A172 (cell line): ENCODE data around the gene ADAM8. TPM values are rescaled to one million over a fixed set of nuclear protein-coding genes. Genes with fewer than 3 reads are reported as not detected.
"Not testable (repeated sequence)": the region's sequence is repeated elsewhere in the genome, so short reads cannot be mapped to it uniquely, and the experiment has no call there.

Experiments
- DNase-seq: peaks from one replicate; pipeline ENCODE4 v3.0.0-alpha.2; 2015; ENCODE audit warnings: low spot score
- total RNA-seq: library from RNA; depleted of rRNA; stranded (reverse); fragments of >200 nt; shearing (Covaris generic); gene quantifications from 2 replicates; pipeline ENCODE4 v1.2.3, GENCODE V29; 2014

ADAM8 gene
- total RNA-seq, 1 experiment from 2014 or later, result 0.31 TPM

- no peak for DNase-seq
Measured at GRCh38 chr10:133231244-133231945, 45.3 kb downstream of the ADAM8 start.

GRCh38 chr10:133230387-133231195 is 46.1 kb downstream of the ADAM8 start:
- no peak for DNase-seq

GRCh38 chr10:133230044-133230361 is 46.7 kb downstream of the ADAM8 start, which contains the start of gene UTF1:
UTF1 (plus strand) TSS chr10:133230217; CDS start chr10:133230289, 72 bp downstream.
- DNase-seq, result no peak

- no peak for DNase-seq
Measured at GRCh38 chr10:133229265-133230043, 47.2 kb downstream of the ADAM8 start.

GRCh38 chr10:133227256-133227655 is 49.4 kb downstream of the ADAM8 start:
- DNase-seq, result no peak

GRCh38 chr10:133226251-133226808 is 50.3 kb downstream of the ADAM8 start:
- DNase-seq, result peak; percentile 1

GRCh38 chr10:133225707-133226191 is 50.9 kb downstream of the ADAM8 start:
- DNase-seq, result peak; percentile 27

- DNase-seq, result no peak
Measured at GRCh38 chr10:133224756-133225372, 51.8 kb downstream of the ADAM8 start.

GRCh38 chr10:133224076-133224475 is 52.6 kb downstream of the ADAM8 start:
- DNase-seq, result no peak

GRCh38 chr10:133221756-133222155 is 54.9 kb downstream of the ADAM8 start:
- DNase-seq, result not testable (repeated sequence)

GRCh38 chr10:133221331-133221730 is 55.3 kb downstream of the ADAM8 start:
- DNase-seq, result no peak

- DNase-seq, result no peak
Measured at GRCh38 chr10:133219782-133220181, 56.9 kb downstream of the ADAM8 start.

GRCh38 chr10:133218891-133219290 is 57.8 kb downstream of the ADAM8 start:
- no peak for DNase-seq

- no peak for DNase-seq
Measured at GRCh38 chr10:133217800-133218589, 58.7 kb downstream of the ADAM8 start.

- DNase-seq, result no peak
Measured at GRCh38 chr10:133216776-133217175, 59.9 kb downstream of the ADAM8 start.

GRCh38 chr10:133215586-133215985 is 61.1 kb downstream of the ADAM8 start:
- DNase-seq, result no peak

GRCh38 chr10:133214468-133215410 is 61.9 kb downstream of the ADAM8 start:
- DNase-seq, result no peak

GRCh38 chr10:133213641-133214467 is 62.8 kb downstream of the ADAM8 start:
- DNase-seq, result no peak
